Common myeloid progenitor, CD34-positive (primary cell): Measurements from ENCODE around the gene DHH.

Experiments used
- CTCF ChIA-PET: fragments of 350-600 bp; sonication (Branson Sonifier 250); formaldehyde crosslinking; loops from one replicate; lab custom pipeline; 2021; ENCODE audit warnings: antibody characterized with exemption; lab: Charles Lee
- POLR2A ChIA-PET: fragments of 350-600 bp; sonication (Branson Sonifier 250); formaldehyde crosslinking; loops from one replicate; lab custom pipeline; 2021; ENCODE audit warnings: antibody characterized with exemption; lab: Charles Lee
- DNase-seq, 3 donors: peaks; one replicate each; pipeline versions ENCODE4 v3.0.0 to v3.0.0-alpha.2; 2013
- H3K27ac ChIP-seq, 2 experiments: 1 replicate in 1 of 2; 2 replicates in 1 of 2; pipeline ENCODE4 v1.7.0; 2013; ENCODE audit warnings: inconsistent platforms in 2 of 2, low read length in 2 of 2, mild to moderate bottlenecking in 2 of 2, low read depth in 1 of 2, moderate library complexity in 1 of 2; ENCODE audit not compliant: severe bottlenecking in 2 of 2, insufficient read depth in 1 of 2, poor library complexity in 1 of 2
- H3K27me3 ChIP-seq, 5 experiments: replicated peaks in 2 of 5; 1 replicate in 3 of 5; 2 replicates in 2 of 5; pipeline versions ENCODE4 v1.6.1 to v1.7.0; 2013; ENCODE audit warnings: low read length in 4 of 5, mild to moderate bottlenecking in 2 of 5, moderate library complexity in 2 of 5, inconsistent platforms in 1 of 5; ENCODE audit not compliant: insufficient read depth in 5 of 5, control insufficient read depth in 4 of 5
- H3K36me3 ChIP-seq, 4 experiments: 1 replicate in 2 of 4; 2 replicates in 2 of 4; pipeline versions ENCODE4 v1.6.1 to v1.7.0; 2013; ENCODE audit warnings: low read length in 3 of 4, control low read depth in 1 of 4, mild to moderate bottlenecking in 1 of 4; ENCODE audit not compliant: control insufficient read depth in 4 of 4, insufficient read depth in 4 of 4
- H3K4me1 ChIP-seq, 4 experiments: 1 replicate in 3 of 4; 2 replicates in 1 of 4; pipeline versions ENCODE4 v1.6.1 to v1.7.1; 2013; ENCODE audit warnings: low read length in 3 of 4, mild to moderate bottlenecking in 3 of 4, control low read depth in 1 of 4, inconsistent platforms in 1 of 4, moderate library complexity in 1 of 4; ENCODE audit not compliant: control insufficient read depth in 4 of 4, insufficient read depth in 4 of 4; ENCODE audit errors: control extremely low read depth in 1 of 4
- H3K4me3 ChIP-seq, 7 experiments: 1 replicate in 4 of 7; 2 replicates in 3 of 7; pipeline versions ENCODE4 v1.5.1 to v1.7.0; 2013; ENCODE audit warnings: mild to moderate bottlenecking in 7 of 7, low read length in 6 of 7, moderate library complexity in 6 of 7, inconsistent platforms in 2 of 7, low read depth in 2 of 7, control low read depth in 1 of 7; ENCODE audit not compliant: insufficient read depth in 4 of 7, control insufficient read depth in 1 of 7; ENCODE audit errors: extremely low read depth in 1 of 7
- H3K9me3 ChIP-seq, 5 experiments: 1 replicate in 4 of 5; 2 replicates in 1 of 5; pipeline versions ENCODE4 v1.6.1 to v1.7.1; 2013; ENCODE audit warnings: low read length in 4 of 5, mild to moderate bottlenecking in 2 of 5, inconsistent platforms in 1 of 5, low read depth in 1 of 5, moderate library complexity in 1 of 5; ENCODE audit not compliant: control insufficient read depth in 4 of 5, insufficient read depth in 2 of 5; ENCODE audit errors: control extremely low read depth in 1 of 5
- WGBS: methylation state at CpG from one replicate; pipeline ENCODE4 v1.1.5; 2013; ENCODE audit not compliant: insufficient coverage; 5-methylcytosine and 5-hydroxymethylcytosine counted together

Gene DHH

DNA sequence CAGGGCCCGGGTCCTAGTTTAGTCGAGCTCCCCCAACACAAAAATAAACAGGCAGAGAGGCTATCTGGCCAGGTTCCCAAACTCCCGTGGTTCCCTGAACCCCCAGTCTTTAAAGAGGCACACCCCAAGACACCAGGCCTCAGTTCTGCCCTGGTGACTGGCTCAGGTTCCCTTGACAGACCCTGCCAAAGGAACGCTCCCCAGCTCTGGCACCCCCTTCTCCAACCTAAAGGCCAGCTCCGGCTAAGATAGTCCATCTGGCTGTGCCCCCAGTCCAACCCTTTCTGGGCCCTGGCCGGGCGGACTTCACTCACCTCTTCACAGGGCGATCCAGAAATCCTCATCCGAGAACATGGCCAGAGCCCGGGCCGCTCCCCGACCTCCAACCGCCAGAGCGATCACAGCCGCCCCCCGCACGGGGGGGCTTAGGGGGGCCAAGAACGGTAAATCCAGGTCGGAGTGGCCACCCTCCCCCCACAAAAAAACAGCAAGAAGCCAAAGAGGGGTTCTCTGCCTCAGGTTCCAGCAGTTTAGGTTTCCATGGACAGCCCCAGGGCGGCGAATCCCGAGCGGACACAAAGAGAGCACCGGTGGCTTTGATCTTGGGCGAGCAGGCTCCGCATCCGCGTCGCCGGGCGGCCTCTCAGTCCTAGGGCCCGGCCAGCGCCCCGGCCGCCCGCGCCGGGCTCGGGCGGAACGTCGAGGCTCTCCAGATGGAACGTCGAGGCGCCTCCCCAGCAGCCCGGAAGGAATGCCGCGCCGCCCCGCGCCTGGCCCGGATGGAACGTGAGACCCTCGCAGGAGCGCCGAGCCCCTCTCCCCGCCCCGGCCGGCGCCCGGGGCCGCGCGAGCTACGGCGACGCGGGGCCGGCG, 35.1 kb downstream of the DHH start:
- peak in 2 of 3 donors; percentile 26 to 46 for DNase-seq
- Histone ChIP-seq H3K27ac (peak overlapping the region; percentile 95 to 99), H3K9me3 (no peaks in the 10 kb centered on the region), H3K4me3 (peak overlapping the region; percentile 89 to 98 (median 95)), H3K27me3 (no peaks in the 10 kb centered on the region), H3K36me3 (peaks cover 0 to 11% (median 4%) of the 10 kb centered on the region in 4 experiments), H3K4me1 (peaks cover 31 to 57% (median 51%) of the 10 kb centered on the region in 4 experiments)
- under 1% methylated on average over 49 of the region's 70 CpGs for WGBS
- POLR2A ChIA-PET, result interaction anchor here (0.6 to 1.0 kb wide), 2 partner anchors 140 to 176 kb away, joined by 3 to 4 read pairs; no protein-coding TSS in a partner anchor
- CTCF ChIA-PET, result interaction anchor here (1.5 to 2.6 kb wide), 8 partner anchors 8 to 123 kb away, joined by 4 to 10 read pairs (median 5); no protein-coding TSS in a partner anchor

DNA sequence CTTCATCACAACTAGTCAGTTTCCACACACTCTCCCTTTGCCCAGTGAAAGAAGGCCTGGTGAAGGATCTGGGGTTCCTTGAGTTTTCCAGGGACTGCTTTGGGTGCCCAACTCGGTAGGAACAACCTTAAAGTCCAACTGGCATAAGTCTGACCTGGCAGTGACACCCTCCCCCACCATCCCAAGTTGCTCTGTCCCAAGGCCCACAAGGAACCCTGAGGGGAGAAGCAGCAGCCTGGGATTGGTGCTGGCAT, 35.6 kb downstream of the DHH start:
- Histone ChIP-seq H3K4me3 (peak overlapping the region; percentile 89 to 98 (median 95)), H3K36me3 (peaks cover 0 to 17% (median 9%) of the 10 kb centered on the region in 4 experiments), H3K27ac (peak overlapping the region; percentile 95 to 99), H3K9me3 (no peaks in the 10 kb centered on the region), H3K27me3 (no peaks in the 10 kb centered on the region), H3K4me1 (peaks cover 31 to 57% (median 51%) of the 10 kb centered on the region in 4 experiments)
- 0% methylated on average over 1 of the region's 1 CpG for WGBS
- no peak for DNase-seq
- CTCF ChIA-PET, result interaction anchor here (1.1 to 2.6 kb wide), 11 partner anchors 9 to 123 kb away, joined by 3 to 11 read pairs (median 5); no protein-coding TSS in a partner anchor
- POLR2A ChIA-PET, result interaction anchor here (0.6 to 1.0 kb wide), 4 partner anchors 11 to 176 kb away, joined by 3 to 4 read pairs (median 4); partner anchors contain the start of genes RHEBL1 and TUBA1B

DNA sequence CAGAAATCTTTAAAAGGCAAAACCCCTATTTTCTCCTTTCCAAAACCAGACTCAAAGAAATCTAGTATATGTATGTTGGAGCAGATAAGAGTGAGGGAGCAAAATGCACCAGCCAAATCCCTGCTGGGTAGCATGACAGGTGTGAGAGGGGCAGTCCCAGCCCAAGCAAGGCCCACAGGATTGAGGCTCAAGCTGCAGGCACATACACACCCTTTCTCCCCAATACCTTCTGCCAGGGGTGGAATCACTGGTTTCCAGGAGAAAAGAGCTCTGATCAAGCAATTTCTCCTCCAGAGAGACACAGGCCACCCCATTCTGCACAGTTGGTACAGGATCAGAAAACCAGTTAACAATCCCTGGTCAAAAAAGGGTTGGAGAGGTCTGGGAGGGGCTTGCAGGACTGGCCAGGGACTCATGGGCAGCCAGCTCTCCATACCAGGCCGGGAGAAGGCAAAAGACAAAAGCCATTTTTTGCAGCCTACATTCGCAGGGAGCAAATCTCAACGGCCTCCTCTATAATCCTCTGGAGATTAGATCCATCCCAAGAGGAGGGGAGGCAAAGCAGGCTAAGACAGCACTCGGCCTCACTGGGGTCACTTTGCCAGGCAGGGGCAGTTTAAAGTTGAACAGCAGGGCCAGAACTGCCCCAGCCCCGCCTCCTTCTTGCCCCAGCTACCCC, 36.1 kb downstream of the DHH start:
- Histone ChIP-seq H3K9me3 (no peaks in the 10 kb centered on the region), H3K4me1 (peaks cover 31 to 57% (median 51%) of the 10 kb centered on the region in 4 experiments), H3K4me3 (peak overlapping the region; percentile 89 to 98 (median 95)), H3K27ac (peak overlapping the region; percentile 95 to 99), H3K27me3 (no peaks in the 10 kb centered on the region), H3K36me3 (peaks cover 0 to 21% (median 14%) of the 10 kb centered on the region in 4 experiments)
- POLR2A ChIA-PET, result interaction anchor here (0.5 to 1.0 kb wide), 5 partner anchors 11 to 1480 kb away, joined by 3 to 7 read pairs (median 4); partner anchors contain the start of genes RHEBL1 and TUBA1B
- no peak for DNase-seq
- CTCF ChIA-PET, result interaction anchor here (0.8 to 2.6 kb wide), 13 partner anchors 9 to 122 kb away, joined by 3 to 11 read pairs (median 5); partner anchors contain the start of gene RHEBL1
- WGBS, result 6% methylated on average over 4 of the region's 5 CpGs

GRCh38 chr12:49057888-49058287, 36.7 kb downstream of the DHH start:
- Histone ChIP-seq H3K4me1 (peaks cover 31 to 57% (median 51%) of the 10 kb centered on the region in 4 experiments), H3K36me3 (peaks cover 3 to 28% (median 20%) of the 10 kb centered on the region in 4 experiments)
- POLR2A ChIA-PET, result interaction anchor here (0.5 to 1.0 kb wide), 2 partner anchors 73 to 1480 kb away, joined by 3 to 7 read pairs; partner anchors contain the start of gene TUBA1B

DNA sequence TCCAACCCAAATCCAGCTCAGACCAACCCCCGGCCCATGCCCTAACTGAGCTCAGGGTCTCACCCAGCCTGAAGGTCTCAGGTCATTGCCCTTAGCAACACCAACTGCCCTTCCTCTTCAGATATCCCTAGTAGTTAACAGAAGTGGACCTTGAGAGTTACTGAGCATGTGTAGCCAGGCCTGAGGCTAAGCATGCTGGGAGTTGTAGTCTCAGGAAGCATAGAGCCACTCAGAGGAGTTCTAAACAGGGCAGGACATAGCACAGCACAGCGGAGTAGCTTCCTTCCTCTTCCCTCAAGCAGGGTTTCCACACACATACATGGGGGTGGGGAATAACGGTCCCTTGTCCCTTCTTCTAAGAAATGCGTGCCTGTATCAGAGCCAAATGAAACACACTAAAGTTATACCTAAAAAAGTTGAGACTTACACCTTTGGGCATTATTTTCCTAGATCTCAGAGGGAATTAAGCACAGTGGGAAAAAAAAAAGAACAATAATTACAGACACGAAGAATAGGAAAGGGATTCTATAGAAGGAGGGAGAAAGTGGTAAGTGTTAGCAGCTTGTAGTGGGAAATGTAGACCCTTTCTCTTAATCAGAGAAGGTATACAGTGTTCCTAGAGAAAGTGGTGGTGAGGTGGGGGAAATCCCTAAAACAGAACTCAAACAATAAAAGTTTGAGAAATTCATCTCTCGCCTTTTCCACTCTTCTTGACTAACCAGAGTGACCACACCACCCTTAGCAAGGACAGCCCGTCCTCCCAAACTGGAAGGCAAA, 38.4 kb downstream of the DHH start:
- Histone ChIP-seq H3K36me3 (peaks cover 7 to 45% (median 37%) of the 10 kb centered on the region in 4 experiments), H3K4me1 (peaks cover 31 to 50% (median 46%) of the 10 kb centered on the region in 4 experiments), H3K9me3 (no peaks in the 10 kb centered on the region), H3K4me3 (peak overlapping the region in 6 of 7 experiments; percentile 41 to 98 (median 90)), H3K27me3 (no peaks in the 10 kb centered on the region), H3K27ac (peak overlapping the region; percentile 25 to 99)
- 49% methylated on average over 2 of the region's 7 CpGs for WGBS
- POLR2A ChIA-PET, result interaction anchor here (0.6 to 0.7 kb wide), 2 partner anchors 75 to 374 kb away, joined by 3 read pairs; partner anchors contain the start of genes KANSL2 and TUBA1B
- CTCF ChIA-PET, result interaction anchor here (0.6 to 4.9 kb wide), 7 partner anchors 9 to 54 kb away, joined by 3 to 38 read pairs (median 3); no protein-coding TSS in a partner anchor
- DNase-seq, result peak; percentile 72 to 85 (median 80)

More at GRCh38 chr12:49057888-49058287, 36.7 kb downstream of the DHH start:
- peak overlapping the region; percentile 95 to 99 for H3K27ac ChIP-seq
- no peaks in the 10 kb centered on the region for H3K27me3 ChIP-seq
- 0% methylated on average over 1 of the region's 4 CpGs for WGBS
- DNase-seq, result no peak
- H3K4me3 ChIP-seq, result peak overlapping the region; percentile 32 to 98 (median 91)
- CTCF ChIA-PET, result interaction anchor here (0.8 to 4.9 kb wide), 10 partner anchors 10 to 60 kb away, joined by 3 to 38 read pairs (median 6); partner anchors contain the start of gene RHEBL1
- H3K9me3 ChIP-seq, result no peaks in the 10 kb centered on the region

DNA sequence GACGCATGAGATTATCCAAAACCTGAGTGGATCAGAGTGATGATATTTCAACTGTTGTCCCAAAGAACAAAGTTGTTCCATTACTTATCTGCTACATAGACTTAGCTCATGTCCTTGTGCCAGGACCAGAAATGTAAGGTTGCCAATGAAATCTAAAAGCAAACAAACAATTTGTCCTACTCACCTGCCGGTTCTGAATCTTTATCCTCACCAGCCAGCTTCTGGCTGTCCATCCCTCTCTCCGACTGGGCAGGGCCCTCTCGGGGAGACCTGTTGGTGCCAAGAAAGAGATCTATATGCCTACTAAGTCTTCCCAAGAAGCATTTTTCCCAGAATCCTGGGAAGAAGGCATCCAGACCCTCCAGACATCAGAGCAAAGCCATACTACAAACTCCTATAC, 39.5 kb downstream of the DHH start:
- POLR2A ChIA-PET, result no interaction called here

More for the DNA sequence above, 39.5 kb downstream of the DHH start:
- CTCF ChIA-PET, result interaction anchor here (1.0 to 4.9 kb wide), 7 partner anchors 9 to 35 kb away, joined by 3 to 38 read pairs (median 3); no protein-coding TSS in a partner anchor
- Histone ChIP-seq H3K36me3 (peaks cover 9 to 56% (median 46%) of the 10 kb centered on the region in 4 experiments), H3K27ac (peak overlapping the region in 1 of 2 experiments; percentile 99), H3K27me3 (no peaks in the 10 kb centered on the region), H3K4me3 (peak overlapping the region in 1 of 7 experiments; percentile 95), H3K4me1 (peaks cover 31 to 46% (median 42%) of the 10 kb centered on the region in 4 experiments), H3K9me3 (no peaks in the 10 kb centered on the region)
- WGBS, result 100% methylated on average over 3 of the region's 4 CpGs
- DNase-seq, result no peak
